Fibroblast of lung (primary cell): ENCODE measurements around the gene TP73.

Experiments
- EZH2 ChIP-seq: IDR thresholded peaks from 2 replicates; pipeline ENCODE4 v1.5.1; 2012; ENCODE audit warnings: low read length, control low read depth, mild to moderate bottlenecking; ENCODE audit errors: missing control alignments
- TF ChIP-seq, protein P1 (sequence below), 2 donors: IDR thresholded peaks in 1 of 2; conservative IDR thresholded peaks in 1 of 2; 1 replicate in 1 of 2; 2 replicates in 1 of 2; pipeline ENCODE4 v1.5.1; 2011 to 2012; ENCODE audit warnings: low read length in 2 of 2, control low read depth in 1 of 2, inconsistent platforms in 1 of 2, low read depth in 1 of 2, mild to moderate bottlenecking in 1 of 2

DNA sequence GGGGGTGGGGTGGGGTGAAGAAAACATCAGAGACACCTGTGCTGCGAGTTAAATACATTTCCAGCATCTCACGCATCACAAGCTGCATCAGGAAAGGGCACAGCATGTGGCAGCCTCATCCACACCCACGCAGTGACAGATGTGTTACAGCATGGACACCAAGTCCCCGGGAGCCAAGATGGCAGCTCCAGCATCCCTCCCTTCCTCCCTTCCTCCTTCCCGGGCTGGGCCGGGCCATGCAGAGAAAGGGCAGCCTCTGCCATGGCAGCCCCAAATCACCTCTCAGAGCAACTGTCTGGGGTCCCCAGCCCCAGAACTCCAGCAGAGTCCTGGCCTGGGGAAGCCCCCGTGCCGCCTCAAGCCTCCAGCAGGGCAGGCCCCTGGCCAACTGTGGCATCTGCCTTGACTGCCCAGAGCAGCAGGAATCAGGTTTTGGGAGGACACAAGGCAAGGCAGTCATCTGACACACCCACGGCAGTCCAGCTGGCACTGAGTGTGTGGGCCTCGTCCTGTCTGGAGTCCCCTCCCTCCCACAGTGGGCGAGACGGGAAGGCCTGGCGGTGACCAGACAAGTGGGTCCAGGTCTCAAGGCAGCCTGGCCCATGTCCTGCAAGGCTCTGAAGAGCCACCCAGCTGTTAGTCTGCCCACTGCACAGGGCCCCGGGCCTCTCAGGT is 126.4 kb downstream of the TP73 start:
- no peak for TF ChIP-seq EZH2
- TF ChIP-seq, protein P1, sequence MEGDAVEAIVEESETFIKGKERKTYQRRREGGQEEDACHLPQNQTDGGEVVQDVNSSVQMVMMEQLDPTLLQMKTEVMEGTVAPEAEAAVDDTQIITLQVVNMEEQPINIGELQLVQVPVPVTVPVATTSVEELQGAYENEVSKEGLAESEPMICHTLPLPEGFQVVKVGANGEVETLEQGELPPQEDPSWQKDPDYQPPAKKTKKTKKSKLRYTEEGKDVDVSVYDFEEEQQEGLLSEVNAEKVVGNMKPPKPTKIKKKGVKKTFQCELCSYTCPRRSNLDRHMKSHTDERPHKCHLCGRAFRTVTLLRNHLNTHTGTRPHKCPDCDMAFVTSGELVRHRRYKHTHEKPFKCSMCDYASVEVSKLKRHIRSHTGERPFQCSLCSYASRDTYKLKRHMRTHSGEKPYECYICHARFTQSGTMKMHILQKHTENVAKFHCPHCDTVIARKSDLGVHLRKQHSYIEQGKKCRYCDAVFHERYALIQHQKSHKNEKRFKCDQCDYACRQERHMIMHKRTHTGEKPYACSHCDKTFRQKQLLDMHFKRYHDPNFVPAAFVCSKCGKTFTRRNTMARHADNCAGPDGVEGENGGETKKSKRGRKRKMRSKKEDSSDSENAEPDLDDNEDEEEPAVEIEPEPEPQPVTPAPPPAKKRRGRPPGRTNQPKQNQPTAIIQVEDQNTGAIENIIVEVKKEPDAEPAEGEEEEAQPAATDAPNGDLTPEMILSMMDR (conservative IDR thresholded peaks at IDR 0.05 in 1 of 2, IDR thresholded peaks at IDR 0.05 in 1 of 2; ENCODE audit: low read depth in 1 of 2, low read length in 2 of 2), result no peak
